WTC11 (cell line): ENCODE measurements around the gene SRSF2. TPM values are rescaled to one million over a fixed set of nuclear protein-coding genes. Genes with fewer than 3 reads are reported as not detected.
A peak's percentile ranks its signal among the peaks of the same experiment; 100 is the strongest.
"Not testable (repeated sequence)": the region's sequence is repeated elsewhere in the genome, so short reads cannot be mapped to it uniquely, and the experiment has no call there.

Experiments
- ATAC-seq: fragments of 200-7000 bp; cut with Tn5 transposase; 2 replicates; pipeline ENCODE4 v1.10.0; 2021; ENCODE audit warnings: mild to moderate bottlenecking, moderate library complexity
- CTCF ChIA-PET: fragments of 300-600 bp; sonication (Branson Sonifier 250); formaldehyde crosslinking; loops from one replicate; lab custom pipeline; 2021; ENCODE audit warnings: antibody characterized with exemption; lab: Charles Lee
- POLR2A ChIA-PET: fragments of 350-600 bp; sonication (Branson Sonifier 250); formaldehyde crosslinking; loops from one replicate; lab custom pipeline; 2021; ENCODE audit warnings: antibody characterized with exemption; lab: Charles Lee
- DNase-seq: peaks from one replicate; pipeline ENCODE4 v3.0.0; 2021; ENCODE audit warnings: low spot score
- H3K27ac Mint-ChIP-seq: 2 replicates; pipeline ENCODE4 v1.8.0; 2021; ENCODE audit warnings: mixed read lengths
- H3K27me3 Mint-ChIP-seq: 2 replicates; pipeline ENCODE4 v1.8.0; 2021; ENCODE audit warnings: low read depth, mild to moderate bottlenecking, moderate library complexity, mixed read lengths
- H3K36me3 Mint-ChIP-seq: 2 replicates; pipeline ENCODE4 v1.8.0; 2021; ENCODE audit warnings: mixed read lengths
- H3K4me1 Mint-ChIP-seq: 2 replicates; pipeline ENCODE4 v1.8.0; 2022; ENCODE audit warnings: mixed read lengths
- H3K4me3 Mint-ChIP-seq: 2 replicates; pipeline ENCODE4 v1.8.0; 2021; ENCODE audit warnings: mild to moderate bottlenecking, moderate library complexity, mixed read lengths
- H3K9me3 Mint-ChIP-seq: 2 replicates; pipeline ENCODE4 v1.8.0; 2021; ENCODE audit warnings: mixed read lengths
- AR ChIP-seq: fragments of 250-450 bp; sonication (Bioruptor Pico); IDR thresholded peaks from 2 replicates; pipeline ENCODE4 v1.9.0; 2021; ENCODE audit warnings: mild to moderate bottlenecking
- CBFB ChIP-seq: sonication (generic); formaldehyde crosslinking; IDR thresholded peaks from 2 replicates; pipeline ENCODE4 v1.8.1; 2022; ENCODE audit warnings: mild to moderate bottlenecking, low read depth, missing genetic modification reagents
- CREM ChIP-seq: sonication (generic); formaldehyde crosslinking; IDR thresholded peaks from 2 replicates; pipeline ENCODE4 v1.8.1; 2022; ENCODE audit warnings: mild to moderate bottlenecking, missing genetic modification reagents, moderate library complexity
- NR3C1 ChIP-seq: sonication (generic); formaldehyde crosslinking; conservative IDR thresholded peaks from 2 replicates; pipeline ENCODE4 v1.8.1; 2023; ENCODE audit warnings: low read depth, mild to moderate bottlenecking, missing genetic modification reagents
- STAT6 ChIP-seq: sonication (generic); formaldehyde crosslinking; conservative IDR thresholded peaks from 2 replicates; pipeline ENCODE4 v1.8.1; 2023; ENCODE audit warnings: mild to moderate bottlenecking, low read depth, missing genetic modification reagents, moderate library complexity
- ZNF121 ChIP-seq: sonication (generic); formaldehyde crosslinking; IDR thresholded peaks from 2 replicates; pipeline ENCODE4 v1.8.0; 2023; ENCODE audit warnings: missing genetic modification reagents
- ZNF423 ChIP-seq: fragments of 250-450 bp; sonication (Bioruptor Pico); IDR thresholded peaks from 2 replicates; pipeline ENCODE4 v2.1.2; 2022; ENCODE audit warnings: mild to moderate bottlenecking, moderate library complexity
- ZNF532 ChIP-seq: fragments of 250-450 bp; sonication (Bioruptor Pico); IDR thresholded peaks from 2 replicates; pipeline ENCODE4 v1.9.0; 2021; ENCODE audit warnings: mild to moderate bottlenecking, borderline replicate concordance
- ZNF671 ChIP-seq: fragments of 250-450 bp; sonication (Bioruptor Pico); IDR thresholded peaks from 2 replicates; pipeline ENCODE4 v1.8.0; 2021; ENCODE audit warnings: mild to moderate bottlenecking
- total RNA-seq: library from RNA; stranded (reverse); gene quantifications from 3 replicates; pipeline ENCODE4 v1.2.3, GENCODE V29; 2021
- TF ChIP-seq, protein P1 (sequence below): fragments of 250-450 bp; sonication (Bioruptor Pico); IDR thresholded peaks from 2 replicates; pipeline ENCODE4 v1.8.0; 2021; ENCODE audit warnings: mild to moderate bottlenecking
- TF ChIP-seq, protein P2 (sequence below): sonication (generic); formaldehyde crosslinking; IDR thresholded peaks from 2 replicates; pipeline ENCODE4 v1.8.1; 2022; ENCODE audit warnings: mild to moderate bottlenecking, moderate library complexity, missing genetic modification reagents
- TF ChIP-seq, protein P3 (sequence below): sonication (generic); formaldehyde crosslinking; IDR thresholded peaks from 2 replicates; pipeline ENCODE4 v1.8.0; 2023; ENCODE audit warnings: mild to moderate bottlenecking, missing genetic modification reagents

The SRSF2 gene
- total RNA-seq, 1 experiment from 2014 or later = 355 TPM

- Mint-ChIP-seq H3K36me3 (peaks cover 55% of the 10 kb centered on the region), H3K4me1 (peaks cover 36% of the 10 kb centered on the region), H3K27ac (peak overlapping the region; percentile 87)
- TF ChIP-seq CREM (CRISPR knock-in tag) (0 out of 2 replicates have a peak, but pooled peaks have one; percentile 6), AR (CRISPR knock-in tag) (0 out of 2 replicates have a peak, but pooled peaks have one; percentile 14), ZNF671 (CRISPR knock-in tag) (0 out of 2 replicates have a peak, but pooled peaks have one; percentile 57)
- TF ChIP-seq, protein P1, sequence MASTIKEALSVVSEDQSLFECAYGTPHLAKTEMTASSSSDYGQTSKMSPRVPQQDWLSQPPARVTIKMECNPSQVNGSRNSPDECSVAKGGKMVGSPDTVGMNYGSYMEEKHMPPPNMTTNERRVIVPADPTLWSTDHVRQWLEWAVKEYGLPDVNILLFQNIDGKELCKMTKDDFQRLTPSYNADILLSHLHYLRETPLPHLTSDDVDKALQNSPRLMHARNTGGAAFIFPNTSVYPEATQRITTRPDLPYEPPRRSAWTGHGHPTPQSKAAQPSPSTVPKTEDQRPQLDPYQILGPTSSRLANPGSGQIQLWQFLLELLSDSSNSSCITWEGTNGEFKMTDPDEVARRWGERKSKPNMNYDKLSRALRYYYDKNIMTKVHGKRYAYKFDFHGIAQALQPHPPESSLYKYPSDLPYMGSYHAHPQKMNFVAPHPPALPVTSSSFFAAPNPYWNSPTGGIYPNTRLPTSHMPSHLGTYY = peak; percentile 57; the same call in 1 of the 2 replicates
- DNase-seq, H3K9me3 Mint-ChIP-seq, H3K27me3 Mint-ChIP-seq, H3K4me3 Mint-ChIP-seq, ATAC-seq: not testable (repeated sequence)
- POLR2A ChIA-PET = interaction anchor here (0.7 kb wide), 1 partner anchor 238 kb away, joined by 3 read pairs; no protein-coding TSS in a partner anchor
- CTCF ChIA-PET = interaction anchor here (0.5 to 1.5 kb wide), 4 partner anchors 24 to 209 kb away, joined by 3 to 6 read pairs (median 3); no protein-coding TSS in a partner anchor
Observed at GRCh38 chr17:76731800-76732733, 5.1 kb downstream of the SRSF2 start.

GRCh38 chr17:76727745-76728456, 9.2 kb downstream of the SRSF2 start:
- Mint-ChIP-seq H3K4me3 (peak overlapping the region; percentile 89), H3K27me3 (no peaks in the 10 kb centered on the region), H3K4me1 (peaks cover 17% of the 10 kb centered on the region), H3K27ac (peak overlapping the region; percentile 73)
- CTCF ChIA-PET = interaction anchor here (0.6 to 2.7 kb wide), 12 partner anchors 11 to 361 kb away, joined by 3 to 12 read pairs (median 3); no protein-coding TSS in a partner anchor
- no peak for ATAC-seq
- POLR2A ChIA-PET = interaction anchor here (0.7 to 4.1 kb wide), 3 partner anchors 9 to 1646 kb away, joined by 3 to 28 read pairs (median 4); partner anchors contain the start of genes MFSD11 and SRSF2
- TF ChIP-seq NR3C1 (no peak), ZNF121 (CRISPR knock-in tag) (no peak), STAT6 (CRISPR knock-in tag) (no peak), ZNF423 (no peak), CBFB (no peak), ZNF532 (CRISPR knock-in tag) (no peak)
- TF ChIP-seq, protein P2, sequence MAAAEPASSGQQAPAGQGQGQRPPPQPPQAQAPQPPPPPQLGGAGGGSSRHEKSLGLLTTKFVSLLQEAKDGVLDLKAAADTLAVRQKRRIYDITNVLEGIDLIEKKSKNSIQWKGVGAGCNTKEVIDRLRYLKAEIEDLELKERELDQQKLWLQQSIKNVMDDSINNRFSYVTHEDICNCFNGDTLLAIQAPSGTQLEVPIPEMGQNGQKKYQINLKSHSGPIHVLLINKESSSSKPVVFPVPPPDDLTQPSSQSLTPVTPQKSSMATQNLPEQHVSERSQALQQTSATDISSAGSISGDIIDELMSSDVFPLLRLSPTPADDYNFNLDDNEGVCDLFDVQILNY (CRISPR knock-in tag) = no peak
- TF ChIP-seq, protein P3, sequence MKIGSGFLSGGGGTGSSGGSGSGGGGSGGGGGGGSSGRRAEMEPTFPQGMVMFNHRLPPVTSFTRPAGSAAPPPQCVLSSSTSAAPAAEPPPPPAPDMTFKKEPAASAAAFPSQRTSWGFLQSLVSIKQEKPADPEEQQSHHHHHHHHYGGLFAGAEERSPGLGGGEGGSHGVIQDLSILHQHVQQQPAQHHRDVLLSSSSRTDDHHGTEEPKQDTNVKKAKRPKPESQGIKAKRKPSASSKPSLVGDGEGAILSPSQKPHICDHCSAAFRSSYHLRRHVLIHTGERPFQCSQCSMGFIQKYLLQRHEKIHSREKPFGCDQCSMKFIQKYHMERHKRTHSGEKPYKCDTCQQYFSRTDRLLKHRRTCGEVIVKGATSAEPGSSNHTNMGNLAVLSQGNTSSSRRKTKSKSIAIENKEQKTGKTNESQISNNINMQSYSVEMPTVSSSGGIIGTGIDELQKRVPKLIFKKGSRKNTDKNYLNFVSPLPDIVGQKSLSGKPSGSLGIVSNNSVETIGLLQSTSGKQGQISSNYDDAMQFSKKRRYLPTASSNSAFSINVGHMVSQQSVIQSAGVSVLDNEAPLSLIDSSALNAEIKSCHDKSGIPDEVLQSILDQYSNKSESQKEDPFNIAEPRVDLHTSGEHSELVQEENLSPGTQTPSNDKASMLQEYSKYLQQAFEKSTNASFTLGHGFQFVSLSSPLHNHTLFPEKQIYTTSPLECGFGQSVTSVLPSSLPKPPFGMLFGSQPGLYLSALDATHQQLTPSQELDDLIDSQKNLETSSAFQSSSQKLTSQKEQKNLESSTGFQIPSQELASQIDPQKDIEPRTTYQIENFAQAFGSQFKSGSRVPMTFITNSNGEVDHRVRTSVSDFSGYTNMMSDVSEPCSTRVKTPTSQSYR (CRISPR knock-in tag) = no peak
- TF ChIP-seq, all 79 proteins: peak for 0
- H3K9me3 Mint-ChIP-seq = no peaks in the 10 kb centered on the region
- H3K36me3 Mint-ChIP-seq = peaks cover 24% of the 10 kb centered on the region
- no peak for DNase-seq
